ENCODE measurements around the gene CENPV.

- TF ChIP-seq CTCF (IDR thresholded peaks at IDR 0.05; ENCODE audit: low read depth, low read length) (no peak), EZH2phosphoT487 (IDR thresholded peaks at IDR 0.05; ENCODE audit: low read depth) (no peak)
Measured at GRCh38 chr17:16384557-16384956, 31.3 kb upstream of the CENPV start.
